Glomerular visceral epithelial cell (primary cell): Measurements from ENCODE around the gene EEPD1.
"Not testable (repeated sequence)": the region's sequence is repeated elsewhere in the genome, so short reads cannot be mapped to it uniquely, and the experiment has no call there.

Experiments
- DNase-seq: peaks from one replicate; pipeline ENCODE4 v3.0.0-alpha.2; 2016; ENCODE audit errors: extremely low spot score

The EEPD1 gene

DNA sequence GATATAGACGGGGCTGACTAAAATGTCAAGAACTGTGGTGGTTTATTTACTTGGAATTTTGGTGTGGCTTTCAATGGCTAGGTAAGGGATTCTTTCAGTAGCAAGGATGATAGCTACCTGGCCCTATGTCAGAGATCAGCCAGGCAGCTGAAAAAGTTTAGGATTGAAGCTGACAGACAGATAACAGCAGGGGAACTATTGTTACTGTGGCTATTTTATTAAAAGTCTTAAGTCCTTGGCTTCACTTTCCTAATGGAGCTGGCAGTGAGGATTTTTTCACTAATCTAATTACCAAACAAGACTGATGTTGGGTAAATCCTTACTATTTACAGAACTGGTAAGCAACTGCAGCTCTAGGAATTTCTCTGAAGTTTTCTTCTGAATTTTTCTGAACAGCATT lies 164.2 kb downstream of the EEPD1 start:
- no peak for DNase-seq

GRCh38 chr7:36318116-36318515 lies 165.1 kb downstream of the EEPD1 start:
- no peak for DNase-seq

DNA sequence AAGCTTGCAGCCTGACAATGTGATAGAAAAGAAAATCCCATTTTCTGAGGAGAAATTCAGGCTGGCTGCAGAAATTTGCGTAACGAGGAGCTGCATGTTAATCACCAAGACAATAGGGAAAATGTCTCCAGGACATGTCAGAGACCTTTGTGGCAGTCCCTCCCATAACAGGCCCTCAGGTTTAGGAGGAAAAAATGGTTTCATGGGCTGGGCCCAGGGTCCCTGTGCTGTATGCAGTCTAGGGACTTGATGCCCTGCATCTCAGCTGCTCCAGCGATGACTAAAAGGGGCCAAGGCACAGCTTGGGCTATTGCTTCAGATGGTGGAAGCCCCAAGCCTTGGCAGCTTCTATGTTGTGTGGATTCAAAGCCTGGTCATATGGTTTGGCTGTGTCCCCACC lies 168.2 kb downstream of the EEPD1 start:
- DNase-seq, result not testable (repeated sequence)

DNA sequence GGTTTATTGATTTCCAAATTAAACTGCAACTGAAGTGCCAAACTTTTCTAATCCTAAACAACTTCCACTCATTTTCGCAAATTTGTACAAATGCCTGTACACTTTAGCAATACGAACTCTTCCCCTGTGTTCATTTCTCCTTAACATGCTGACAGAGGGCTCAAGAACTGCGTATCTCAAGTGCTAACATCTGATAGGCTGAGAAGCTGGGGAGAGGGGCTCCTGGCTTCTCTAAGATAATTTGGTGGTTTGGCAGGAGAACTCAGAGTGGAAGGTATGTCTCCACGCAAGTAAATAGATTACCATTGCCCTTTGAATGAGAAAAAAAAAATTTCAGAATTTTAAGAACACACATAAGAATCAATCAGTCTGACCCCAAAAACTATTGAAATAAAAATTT lies 183.3 kb downstream of the EEPD1 start:
- DNase-seq, result no peak

GRCh38 chr7:36338256-36338655 lies 185.2 kb downstream of the EEPD1 start:
- no peak for DNase-seq

DNA sequence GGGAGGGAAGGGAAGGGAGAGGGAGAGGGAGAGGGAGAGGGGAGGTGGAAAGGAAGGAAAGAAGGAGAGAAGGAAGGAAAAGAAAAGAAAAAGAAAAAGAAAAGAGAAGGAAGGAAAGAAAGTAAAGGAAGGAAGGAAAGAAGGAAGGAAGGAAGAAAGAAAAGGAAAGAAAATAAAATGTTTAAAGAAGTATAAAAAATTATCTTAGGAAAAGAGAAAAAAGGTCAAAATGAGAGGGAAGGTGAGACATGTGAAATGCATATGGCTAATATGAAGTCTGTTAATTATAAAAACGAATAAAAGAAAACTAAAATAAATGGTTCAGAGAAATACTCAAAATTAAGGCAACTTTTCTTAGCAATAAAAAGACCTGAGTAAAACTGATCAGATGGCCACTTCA lies 190.5 kb downstream of the EEPD1 start:
- DNase-seq, result no peak

GRCh38 chr7:36344622-36345021 lies 191.6 kb downstream of the EEPD1 start:
- DNase-seq, result no peak

DNA sequence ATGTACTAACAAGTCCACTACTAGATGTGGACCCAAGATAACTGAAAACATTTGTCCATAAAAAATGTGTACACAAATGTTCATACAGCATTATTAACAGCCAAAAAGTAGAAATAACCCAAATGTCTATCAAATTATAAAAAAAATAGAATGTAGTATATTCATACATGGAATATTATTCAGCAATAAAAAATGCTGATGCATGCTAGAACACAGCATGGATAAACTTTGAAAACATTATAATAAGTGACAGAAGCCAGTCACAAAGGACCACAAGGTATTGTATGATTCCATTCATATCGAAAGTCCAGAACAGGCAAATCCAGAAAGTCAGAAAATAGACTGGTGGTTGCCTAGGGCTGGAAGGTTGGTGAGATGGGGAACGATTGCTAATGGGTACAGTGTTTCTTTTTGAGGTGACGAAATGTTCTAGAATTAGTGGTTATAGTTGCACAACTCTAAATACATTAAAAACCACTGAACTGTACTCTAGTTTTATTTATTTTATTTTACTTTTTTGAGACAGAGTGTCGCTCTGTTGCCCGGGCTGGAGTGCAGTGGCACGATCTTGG lies 193.3 kb downstream of the EEPD1 start:
- DNase-seq, result no peak

DNA sequence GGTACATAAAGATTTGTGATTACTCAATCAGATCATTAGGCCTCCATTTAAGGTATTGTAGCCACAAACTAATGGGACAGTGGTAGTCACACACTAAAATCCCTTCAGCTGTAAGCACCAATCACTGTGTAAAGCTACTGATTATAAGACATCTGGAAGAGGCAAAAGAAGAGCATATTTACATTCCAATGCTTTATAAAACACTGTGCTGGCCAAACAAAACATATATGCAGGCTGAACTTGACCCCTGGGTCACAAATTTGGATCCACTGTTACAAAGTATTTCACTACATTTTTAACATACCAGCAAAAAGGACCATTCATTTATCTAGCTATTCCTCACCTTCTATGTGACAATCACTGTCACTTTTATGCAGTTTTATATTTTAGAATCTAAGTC lies 195.2 kb downstream of the EEPD1 start:
- no peak for DNase-seq

DNA sequence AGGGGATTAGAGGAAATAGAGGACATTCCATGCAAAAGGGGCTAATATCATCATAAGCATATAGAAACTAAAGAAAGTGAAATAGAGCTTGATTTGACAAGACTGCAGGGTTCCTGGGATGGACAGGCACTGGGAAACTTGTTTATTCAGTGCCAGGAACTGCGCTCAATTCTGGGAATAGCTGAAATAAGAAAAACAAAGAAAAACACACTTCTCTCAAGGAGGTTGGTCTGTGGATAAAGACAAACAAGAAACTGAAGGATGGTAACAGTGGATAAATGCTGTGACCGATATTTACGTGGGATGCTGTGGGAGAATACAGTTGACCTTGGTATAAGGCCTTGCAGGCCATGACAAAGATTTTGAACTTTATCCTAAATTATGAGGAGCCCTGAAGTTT lies 195.7 kb downstream of the EEPD1 start:
- no peak for DNase-seq

- no peak for DNase-seq
These were observed 196.6 kb downstream of the EEPD1 start for GRCh38 chr7:36349626-36350025.
